Measurements from ENCODE around the gene LYG2.
"Not testable (repeated sequence)": the region's sequence is repeated elsewhere in the genome, so short reads cannot be mapped to it uniquely, and the experiment has no call there.

DNA sequence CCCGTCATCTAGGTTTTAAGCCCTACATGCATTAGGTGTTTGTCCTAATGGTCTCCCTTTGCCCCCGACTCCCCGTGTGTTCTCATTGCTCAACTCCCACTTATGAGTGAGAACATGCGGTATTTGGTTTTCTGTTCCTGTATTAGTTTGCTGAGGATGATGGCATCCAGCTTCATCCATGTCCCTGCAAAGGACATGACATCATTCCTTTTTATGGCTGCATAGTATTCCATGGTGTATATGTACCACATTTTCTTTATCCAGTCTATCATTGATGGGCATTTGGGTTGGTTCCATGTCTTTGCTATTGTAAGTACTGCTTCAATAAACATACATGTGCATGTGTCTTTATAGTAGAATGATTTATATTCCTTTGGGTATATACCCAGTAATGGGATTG is 63.1 kb downstream of the LYG2 start:
- TF ChIP-seq, protein P1, sequence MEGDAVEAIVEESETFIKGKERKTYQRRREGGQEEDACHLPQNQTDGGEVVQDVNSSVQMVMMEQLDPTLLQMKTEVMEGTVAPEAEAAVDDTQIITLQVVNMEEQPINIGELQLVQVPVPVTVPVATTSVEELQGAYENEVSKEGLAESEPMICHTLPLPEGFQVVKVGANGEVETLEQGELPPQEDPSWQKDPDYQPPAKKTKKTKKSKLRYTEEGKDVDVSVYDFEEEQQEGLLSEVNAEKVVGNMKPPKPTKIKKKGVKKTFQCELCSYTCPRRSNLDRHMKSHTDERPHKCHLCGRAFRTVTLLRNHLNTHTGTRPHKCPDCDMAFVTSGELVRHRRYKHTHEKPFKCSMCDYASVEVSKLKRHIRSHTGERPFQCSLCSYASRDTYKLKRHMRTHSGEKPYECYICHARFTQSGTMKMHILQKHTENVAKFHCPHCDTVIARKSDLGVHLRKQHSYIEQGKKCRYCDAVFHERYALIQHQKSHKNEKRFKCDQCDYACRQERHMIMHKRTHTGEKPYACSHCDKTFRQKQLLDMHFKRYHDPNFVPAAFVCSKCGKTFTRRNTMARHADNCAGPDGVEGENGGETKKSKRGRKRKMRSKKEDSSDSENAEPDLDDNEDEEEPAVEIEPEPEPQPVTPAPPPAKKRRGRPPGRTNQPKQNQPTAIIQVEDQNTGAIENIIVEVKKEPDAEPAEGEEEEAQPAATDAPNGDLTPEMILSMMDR (IDR thresholded peaks at IDR 0.05) = not testable (repeated sequence)
- TF ChIP-seq POLR2A (IDR thresholded peaks at IDR 0.05) = not testable (repeated sequence)
